Ascending aorta (tissue), 2 donors: Measurements from ENCODE around the gene CTNND2. TPM values are rescaled to one million over a fixed set of nuclear protein-coding genes. Genes with fewer than 3 reads are reported as not detected.

Experiments
- DNase-seq, 2 donors: peaks; one replicate each; pipeline ENCODE4 v3.0.0-alpha.2; 2019; ENCODE audit warnings: low spot score in 2 of 2
- H3K27ac ChIP-seq, 2 donors: fragments of 200-600 bp; sonication (generic); one replicate each; pipeline ENCODE4 v1.5.1; 2016 to 2017; ENCODE audit warnings: mild to moderate bottlenecking in 1 of 2
- H3K27me3 ChIP-seq: fragments of 200-600 bp; sonication (generic); one replicate; pipeline ENCODE4 v1.5.1; 2017
- H3K36me3 ChIP-seq, 2 donors: fragments of 200-600 bp; sonication (generic); one replicate each; pipeline ENCODE4 v1.5.1; 2016
- H3K4me1 ChIP-seq, 2 donors: fragments of 200-600 bp; sonication (generic); one replicate each; pipeline ENCODE4 v1.5.1; 2016 to 2017; ENCODE audit warnings: mild to moderate bottlenecking in 1 of 2
- H3K4me3 ChIP-seq, 2 donors: fragments of 200-600 bp; sonication (generic); one replicate each; pipeline ENCODE4 v1.5.1; 2016 to 2017; ENCODE audit warnings: mild to moderate bottlenecking in 1 of 2
- H3K9me3 ChIP-seq, 2 donors: fragments of 200-600 bp; sonication (generic); one replicate each; pipeline ENCODE4 v1.5.1; 2016
- CTCF ChIP-seq, 3 experiments: fragments of 200-600 bp in 2 of 3; fragments of 450-650 bp in 1 of 3; sonication (generic) in 2 of 3; IDR thresholded peaks; one replicate each; pipeline ENCODE4 v1.5.1; 2016 to 2019; ENCODE audit warnings: antibody characterized with exemption in 3 of 3, mild to moderate bottlenecking in 1 of 3, moderate library complexity in 1 of 3
- intact Hi-C: fragments of 100-400 bp; cut with DNase I; formaldehyde crosslinking; loops from one replicate; pipeline ENCODE4 v1.15.1; 2023
- total RNA-seq: library from RNA; depleted of rRNA; stranded (reverse); fragments of >200 nt; gene quantifications from one replicate; pipeline ENCODE4 v1.1.0, GENCODE V29; 2016

Gene CTNND2
- total RNA-seq, 1 donor from 2014 or later = 0.11 TPM

- intact Hi-C loops = no loop called here
- H3K4me3 ChIP-seq = no peak overlapping the region
- H3K9me3 ChIP-seq = no peaks in the 10 kb centered on the region
- DNase-seq = no peak
- H3K27me3 ChIP-seq = no peaks in the 10 kb centered on the region
- H3K36me3 ChIP-seq = no peaks in the 10 kb centered on the region
- TF ChIP-seq CTCF (IDR thresholded peaks at IDR 0.05) = no peak
- no peaks in the 10 kb centered on the region for H3K4me1 ChIP-seq
- H3K27ac ChIP-seq = no peak overlapping the region
These were observed 847.7 kb downstream of the CTNND2 start for GRCh38 chr5:11056560-11056959.

GRCh38 chr5:11054014-11054413 is 850.2 kb downstream of the CTNND2 start:
- Histone ChIP-seq H3K4me3 (no peak overlapping the region), H3K9me3 (no peaks in the 10 kb centered on the region), H3K27ac (no peak overlapping the region), H3K36me3 (no peaks in the 10 kb centered on the region), H3K4me1 (no peaks in the 10 kb centered on the region), H3K27me3 (no peaks in the 10 kb centered on the region)
- DNase-seq = no peak
- intact Hi-C loops = no loop called here
- TF ChIP-seq CTCF (IDR thresholded peaks at IDR 0.05) = no peak

GRCh38 chr5:11052871-11053270 is 851.4 kb downstream of the CTNND2 start:
- intact Hi-C loops = no loop called here
- Histone ChIP-seq H3K27me3 (no peaks in the 10 kb centered on the region), H3K4me1 (no peaks in the 10 kb centered on the region), H3K36me3 (no peaks in the 10 kb centered on the region), H3K9me3 (no peaks in the 10 kb centered on the region), H3K27ac (no peak overlapping the region), H3K4me3 (no peak overlapping the region)
- DNase-seq = no peak
- TF ChIP-seq CTCF (IDR thresholded peaks at IDR 0.05) = no peak

- TF ChIP-seq CTCF (IDR thresholded peaks at IDR 0.05) = no peak
- H3K36me3 ChIP-seq = no peaks in the 10 kb centered on the region
- no peaks in the 10 kb centered on the region for H3K27me3 ChIP-seq
- H3K27ac ChIP-seq = no peak overlapping the region
- H3K4me1 ChIP-seq = no peaks in the 10 kb centered on the region
- intact Hi-C loops = no loop called here
- no peak overlapping the region for H3K4me3 ChIP-seq
- no peak for DNase-seq
- H3K9me3 ChIP-seq = no peaks in the 10 kb centered on the region
These were observed 853.5 kb downstream of the CTNND2 start for GRCh38 chr5:11050596-11051304.

- Histone ChIP-seq H3K4me1 (no peaks in the 10 kb centered on the region), H3K27ac (no peak overlapping the region), H3K36me3 (no peaks in the 10 kb centered on the region), H3K9me3 (no peaks in the 10 kb centered on the region), H3K27me3 (no peaks in the 10 kb centered on the region), H3K4me3 (no peak overlapping the region)
- intact Hi-C loops = no loop called here
- no peak for DNase-seq
- TF ChIP-seq CTCF (IDR thresholded peaks at IDR 0.05) = no peak
These were observed 855.5 kb downstream of the CTNND2 start for GRCh38 chr5:11048760-11049159.

GRCh38 chr5:11047625-11048024 is 856.6 kb downstream of the CTNND2 start:
- no peaks in the 10 kb centered on the region for H3K36me3 ChIP-seq
- H3K27ac ChIP-seq = no peak overlapping the region
- TF ChIP-seq CTCF (IDR thresholded peaks at IDR 0.05) = no peak
- H3K27me3 ChIP-seq = no peaks in the 10 kb centered on the region
- H3K4me3 ChIP-seq = no peak overlapping the region
- H3K4me1 ChIP-seq = no peaks in the 10 kb centered on the region
- DNase-seq = no peak
- intact Hi-C loops = no loop called here
- H3K9me3 ChIP-seq = no peaks in the 10 kb centered on the region
